ENCODE data around the gene AGPAT3. TPM values are rescaled to one million over a fixed set of nuclear protein-coding genes. Genes with fewer than 3 reads are reported as not detected.

AGPAT3 gene
- total and polyA plus RNA-seq, 2 donors (not counting 3 experiments of a cell fraction or from before 2014, with no cell fraction given) = 39.9 to 76.7 TPM

GRCh38 chr21:43931489-43931888, 66.5 kb downstream of the AGPAT3 start:
- Histone ChIP-seq H2AFZ (ENCODE audit: low read depth, low read length) (no peak overlapping the region), H3K36me3 (ENCODE audit: control insufficient read depth in 2 of 2, extremely low read depth in 1 of 2, insufficient read depth in 2 of 2, low read length in 2 of 2) (no peaks in the 10 kb centered on the region), H3K4me3 (replicated peaks in 1 of 3; ENCODE audit: insufficient read depth in 1 of 3, low read depth in 1 of 3, low read length in 3 of 3) (no peak overlapping the region), H3K9ac (replicated peaks; ENCODE audit: extremely low read depth, insufficient read depth, low read length) (no peak overlapping the region), H4K20me1 (replicated peaks; ENCODE audit: control insufficient read depth, extremely low read depth, insufficient read depth, low read length) (no peaks in the 10 kb centered on the region), H3K4me1 (ENCODE audit: control insufficient read depth, extremely low read depth, insufficient read depth, low read length) (no peaks in the 10 kb centered on the region), H3K9me1 (replicated peaks; ENCODE audit: control insufficient read depth, extremely low read depth, insufficient read depth, low read length) (no peaks in the 10 kb centered on the region), H3K27ac (ENCODE audit: insufficient read depth, low read depth, low read length) (no peak overlapping the region), H3K9me3 (replicated peaks; ENCODE audit: control insufficient read depth, insufficient read depth, low read length) (no peaks in the 10 kb centered on the region), H3K79me2 (ENCODE audit: control insufficient read depth, insufficient read depth, low read length) (no peaks in the 10 kb centered on the region), H3K4me2 (ENCODE audit: insufficient read depth, low read length) (no peak overlapping the region), H3K27me3 (ENCODE audit: control insufficient read depth in 2 of 2, insufficient read depth in 2 of 2, low read length in 2 of 2) (no peaks in the 10 kb centered on the region)
- no TSS peak for BruUV-seq (replicated peaks)
- FAIRE-seq = no peak
- ChIA-PET CTCF (interaction anchor here (0.8 to 1.3 kb wide), 3 partner anchors 10 to 106 kb away, joined by 3 to 7 read pairs (median 5); no protein-coding TSS in a partner anchor), POLR2A (no interaction called here)
- dilution Hi-C loops (cut with MboI; ENCODE audit: extremely low pct_ligation_motif_present, low sequenced_read_pairs) (no loop called here), intact Hi-C loops (cut with micrococcal nuclease) (no loop called here)
- DNase-seq (ENCODE audit: low read depth, low spot score) = no peak
- TF ChIP-seq CTCF (IDR thresholded peaks at IDR 0.05; ENCODE audit: extremely low read depth in 1 of 2, insufficient read depth in 1 of 2, low read depth in 1 of 2, low read length in 2 of 2) (no peak), FOS (IDR thresholded peaks at IDR 0.05; ENCODE audit: borderline replicate concordance, insufficient read depth, low read length) (no peak), MAX (IDR thresholded peaks at IDR 0.05; ENCODE audit: insufficient read depth, insufficient read length) (no peak), JUN (IDR thresholded peaks at IDR 0.05; ENCODE audit: borderline replicate concordance, insufficient read depth, insufficient read length, low read depth) (no peak), POLR2AphosphoS5 (IDR thresholded peaks at IDR 0.05; ENCODE audit: insufficient read depth, low read depth, low read length) (no peak), POLR2A (IDR thresholded peaks at IDR 0.05; ENCODE audit: low read depth, low read length) (no peak), EZH2 (IDR thresholded peaks at IDR 0.05; ENCODE audit: borderline replicate concordance, low read depth, low read length, severe bottlenecking) (no peak), GATA2 (IDR thresholded peaks at IDR 0.05; ENCODE audit: insufficient read depth, insufficient read length, low read depth, low read length) (no peak)
